ENCODE data around the gene SMARCA2.
A peak's percentile ranks its signal among the peaks of the same experiment; 100 is the strongest.

SMARCA2 gene

DNA sequence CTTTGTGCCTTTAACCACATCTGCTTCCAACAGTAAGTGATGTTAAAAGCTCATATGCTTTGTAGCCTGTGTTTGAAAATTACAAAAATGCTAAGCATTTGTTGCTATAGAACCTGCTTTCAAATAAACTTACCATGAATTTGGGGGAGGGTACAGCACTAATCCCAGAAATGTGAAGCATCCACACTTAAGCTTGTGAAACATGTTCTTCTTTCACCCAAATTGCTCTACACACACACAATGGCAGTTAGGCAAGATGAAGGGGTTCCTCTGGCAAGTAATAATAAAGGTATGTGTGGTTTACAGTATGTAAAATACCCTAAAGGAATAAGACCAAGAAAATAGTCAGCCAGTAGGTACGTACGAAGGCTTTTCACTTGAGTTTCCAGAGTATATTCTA, 165.6 kb downstream of the SMARCA2 start:
- no CpG with 5 or more reads among the region's 2 CpGs for WGBS

DNA sequence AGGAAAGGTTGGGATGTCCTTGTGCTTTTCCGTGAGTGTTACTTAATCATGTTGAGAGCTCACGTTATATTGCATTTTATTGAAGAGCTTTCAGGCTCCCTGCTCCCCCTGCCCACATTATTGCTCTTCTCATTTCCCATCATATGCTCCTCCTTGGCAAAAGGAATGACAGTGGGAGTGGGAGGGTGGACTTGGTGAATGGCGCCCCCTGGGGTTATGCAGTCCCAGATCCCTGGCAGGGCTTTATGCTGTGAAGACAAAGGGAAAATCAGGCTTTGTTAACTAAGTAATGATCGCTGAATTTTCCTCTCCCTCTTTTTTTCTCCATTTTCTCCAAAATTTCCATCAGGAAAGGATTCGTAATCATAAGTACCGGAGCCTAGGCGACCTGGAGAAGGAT, 166.6 kb downstream of the SMARCA2 start:
- H3K36me3 ChIP-seq (ENCODE audit: insufficient read depth, low read length), result no peaks in the 10 kb centered on the region
- WGBS, result 27% methylated on average over 7 of the region's 7 CpGs
- H3K9ac ChIP-seq (ENCODE audit: low read depth, low read length), result peak overlapping the region; percentile 28; the same call in 1 of the 2 replicates
- H3K4me1 ChIP-seq (ENCODE audit: insufficient read depth, low read length), result peaks cover 34% of the 10 kb centered on the region
- no peaks in the 10 kb centered on the region for H3K9me3 ChIP-seq (ENCODE audit: insufficient read depth, low read depth, low read length)
- no peak overlapping the region for H3K4me3 ChIP-seq (ENCODE audit: low read length)
- H3K27ac ChIP-seq (ENCODE audit: low read depth, low read length), result peak overlapping the region; percentile 78
- no peaks in the 10 kb centered on the region for H3K27me3 ChIP-seq (ENCODE audit: insufficient read depth, low read length)

More for the DNA sequence above, 165.6 kb downstream of the SMARCA2 start:
- H3K9ac ChIP-seq (ENCODE audit: low read depth, low read length), result peak overlapping the region; percentile 29; the same call in 1 of the 2 replicates
- peaks cover 34% of the 10 kb centered on the region for H3K4me1 ChIP-seq (ENCODE audit: insufficient read depth, low read length)
- no peaks in the 10 kb centered on the region for H3K36me3 ChIP-seq (ENCODE audit: insufficient read depth, low read length)
- no peak overlapping the region for H3K4me3 ChIP-seq (ENCODE audit: low read length)
- H3K9me3 ChIP-seq (ENCODE audit: insufficient read depth, low read depth, low read length), result no peaks in the 10 kb centered on the region
- no peaks in the 10 kb centered on the region for H3K27me3 ChIP-seq (ENCODE audit: insufficient read depth, low read length)
- H3K27ac ChIP-seq (ENCODE audit: low read depth, low read length), result peak overlapping the region; percentile 67

DNA sequence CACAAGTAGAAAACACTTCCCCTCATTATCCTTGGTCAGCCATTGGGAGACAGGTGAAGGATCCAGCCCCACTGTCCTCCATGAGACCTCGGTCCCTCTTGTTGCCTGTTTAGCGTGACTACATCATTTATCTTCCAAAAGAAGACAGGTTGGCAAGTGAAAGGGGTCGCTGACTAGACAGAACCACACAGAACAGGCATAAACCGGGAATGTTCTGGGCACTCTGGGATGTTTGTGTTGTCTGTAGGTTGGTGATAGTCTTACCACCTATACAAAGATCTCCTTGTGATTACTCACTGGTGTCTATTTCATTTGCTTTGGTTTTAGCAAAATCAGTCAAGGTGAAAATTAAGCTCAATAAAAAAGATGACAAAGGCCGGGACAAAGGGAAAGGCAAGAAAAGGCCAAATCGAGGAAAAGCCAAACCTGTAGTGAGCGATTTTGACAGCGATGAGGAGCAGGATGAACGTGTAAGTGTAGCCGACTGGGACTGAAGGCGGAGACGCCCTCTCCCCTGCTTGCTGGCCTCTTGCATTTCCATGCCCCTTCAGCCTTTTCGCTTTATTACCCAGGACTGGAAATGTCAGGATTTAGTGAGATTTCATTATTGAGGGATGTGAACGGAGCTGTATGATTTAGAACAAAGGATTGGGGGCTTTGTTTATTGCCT, 175.9 kb downstream of the SMARCA2 start:
- no peak overlapping the region for H3K27ac ChIP-seq (ENCODE audit: low read depth, low read length)
- H3K9me3 ChIP-seq (ENCODE audit: insufficient read depth, low read depth, low read length), result no peaks in the 10 kb centered on the region
- no peak overlapping the region for H3K4me3 ChIP-seq (ENCODE audit: low read length)
- 89% methylated on average over 13 of the region's 14 CpGs for WGBS
- no peak overlapping the region for H3K9ac ChIP-seq (ENCODE audit: low read depth, low read length)
- peaks cover 20% of the 10 kb centered on the region for H3K4me1 ChIP-seq (ENCODE audit: insufficient read depth, low read length)
- no peaks in the 10 kb centered on the region for H3K36me3 ChIP-seq (ENCODE audit: insufficient read depth, low read length)
- H3K27me3 ChIP-seq (ENCODE audit: insufficient read depth, low read length), result no peaks in the 10 kb centered on the region

DNA sequence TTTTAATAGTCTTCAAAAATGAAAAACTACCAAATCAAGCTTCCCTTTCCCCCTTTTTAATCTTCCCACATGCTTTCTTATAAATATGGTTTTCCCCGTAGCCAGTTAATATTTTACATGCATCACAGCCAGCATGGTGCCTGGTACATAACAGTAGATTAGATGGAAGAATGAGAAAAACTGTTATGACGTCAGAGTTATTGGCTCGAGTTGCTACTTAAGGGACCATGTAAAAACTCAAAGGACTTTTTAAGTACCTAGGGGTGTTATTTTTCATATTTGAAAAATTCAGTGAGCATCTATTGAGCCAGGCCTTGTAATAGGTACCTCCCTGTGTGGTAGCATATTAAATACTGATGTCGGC, 176.4 kb downstream of the SMARCA2 start:
- Histone ChIP-seq H3K4me1 (ENCODE audit: insufficient read depth, low read length) (peaks cover 20% of the 10 kb centered on the region), H3K9me3 (ENCODE audit: insufficient read depth, low read depth, low read length) (no peaks in the 10 kb centered on the region), H3K27me3 (ENCODE audit: insufficient read depth, low read length) (no peaks in the 10 kb centered on the region), H3K4me3 (ENCODE audit: low read length) (no peak overlapping the region), H3K36me3 (ENCODE audit: insufficient read depth, low read length) (no peaks in the 10 kb centered on the region), H3K9ac (ENCODE audit: low read depth, low read length) (no peak overlapping the region), H3K27ac (ENCODE audit: low read depth, low read length) (no peak overlapping the region)
- WGBS, result 94% methylated on average over 4 of the region's 4 CpGs

DNA sequence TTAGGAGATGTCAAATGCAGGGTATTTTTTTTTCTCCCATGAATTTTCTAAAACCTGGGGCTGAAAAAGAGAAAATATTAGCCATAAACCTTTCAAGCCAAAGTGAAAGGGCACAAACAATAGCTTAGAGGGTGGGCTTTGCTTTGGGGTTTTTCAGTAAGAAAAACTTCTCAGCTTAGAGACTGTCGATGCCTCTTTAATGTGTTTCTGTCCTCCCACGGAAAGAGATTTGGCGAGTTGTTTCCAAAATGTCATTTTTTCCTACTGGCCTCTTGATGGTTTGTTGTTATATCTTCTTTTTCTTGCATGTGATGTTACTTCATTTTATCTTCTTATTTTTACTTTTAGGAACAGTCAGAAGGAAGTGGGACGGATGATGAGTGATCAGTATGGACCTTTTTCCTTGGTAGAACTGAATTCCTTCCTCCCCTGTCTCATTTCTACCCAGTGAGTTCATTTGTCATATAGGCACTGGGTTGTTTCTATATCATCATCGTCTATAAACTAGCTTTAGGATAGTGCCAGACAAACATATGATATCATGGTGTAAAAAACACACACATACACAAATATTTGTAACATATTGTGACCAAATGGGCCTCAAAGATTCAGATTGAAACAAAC, 177.3 kb downstream of the SMARCA2 start:
- Histone ChIP-seq H3K9me3 (ENCODE audit: insufficient read depth, low read depth, low read length) (no peaks in the 10 kb centered on the region), H3K27me3 (ENCODE audit: insufficient read depth, low read length) (no peaks in the 10 kb centered on the region), H3K9ac (ENCODE audit: low read depth, low read length) (no peak overlapping the region), H3K4me3 (ENCODE audit: low read length) (no peak overlapping the region), H3K4me1 (ENCODE audit: insufficient read depth, low read length) (peaks cover 20% of the 10 kb centered on the region), H3K36me3 (ENCODE audit: insufficient read depth, low read length) (no peaks in the 10 kb centered on the region), H3K27ac (ENCODE audit: low read depth, low read length) (no peak overlapping the region)
- 94% methylated on average over 4 of the region's 5 CpGs for WGBS

DNA sequence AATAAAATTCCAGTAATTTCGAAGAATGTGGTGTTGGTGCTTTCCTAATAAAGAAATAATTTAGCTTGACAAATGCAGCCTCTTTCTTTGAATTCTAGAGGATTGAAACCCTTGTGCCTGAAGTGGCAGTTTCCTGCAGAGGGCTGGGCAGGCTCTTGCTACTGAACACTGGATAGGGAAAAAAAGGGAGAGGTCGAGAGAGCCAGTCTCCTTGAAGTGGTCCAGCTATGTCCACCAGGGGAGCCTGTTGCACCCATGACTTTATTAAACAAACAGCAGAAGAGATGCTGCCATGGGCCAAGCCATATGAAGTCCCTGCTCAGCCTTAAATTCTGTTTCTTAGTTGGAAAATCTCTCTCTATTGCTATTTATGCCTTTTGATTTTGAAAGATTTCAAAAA, 178.4 kb downstream of the SMARCA2 start:
- peaks cover 20% of the 10 kb centered on the region for H3K4me1 ChIP-seq (ENCODE audit: insufficient read depth, low read length)
- no peak overlapping the region for H3K4me3 ChIP-seq (ENCODE audit: low read length)
- H3K9me3 ChIP-seq (ENCODE audit: insufficient read depth, low read depth, low read length), result no peaks in the 10 kb centered on the region
- H3K36me3 ChIP-seq (ENCODE audit: insufficient read depth, low read length), result no peaks in the 10 kb centered on the region
- no peak overlapping the region for H3K27ac ChIP-seq (ENCODE audit: low read depth, low read length)
- H3K9ac ChIP-seq (ENCODE audit: low read depth, low read length), result no peak overlapping the region
- WGBS, result 80% methylated on average over 2 of the region's 2 CpGs
- no peaks in the 10 kb centered on the region for H3K27me3 ChIP-seq (ENCODE audit: insufficient read depth, low read length)

DNA sequence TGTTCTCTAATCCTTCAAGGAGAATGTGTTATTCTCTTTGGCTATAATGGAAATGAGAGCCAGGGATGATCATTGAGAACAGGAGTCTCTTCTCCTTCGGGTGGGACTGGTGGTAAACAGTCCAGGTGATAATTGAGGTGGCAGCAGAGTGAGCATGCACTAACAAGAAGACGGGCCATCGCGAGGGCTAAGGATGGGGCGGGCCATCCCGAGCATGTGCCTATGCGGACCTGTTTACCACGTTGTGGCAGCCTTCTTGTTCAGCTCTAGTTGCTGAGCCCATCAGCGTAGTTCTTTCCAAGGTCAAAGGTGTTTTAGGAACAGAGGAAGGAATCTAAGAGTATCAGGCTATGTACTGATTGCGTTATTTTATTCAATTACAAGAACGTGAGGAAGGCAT, 180.1 kb downstream of the SMARCA2 start:
- peaks cover 8% of the 10 kb centered on the region; the same call in 1 of the 2 replicates for H3K9me3 ChIP-seq (ENCODE audit: insufficient read depth, low read depth, low read length)
- H3K27me3 ChIP-seq (ENCODE audit: insufficient read depth, low read length), result no peaks in the 10 kb centered on the region
- WGBS, result 91% methylated on average over 11 of the region's 11 CpGs
- H3K9ac ChIP-seq (ENCODE audit: low read depth, low read length), result no peak overlapping the region
- peaks cover 20% of the 10 kb centered on the region for H3K4me1 ChIP-seq (ENCODE audit: insufficient read depth, low read length)
- H3K36me3 ChIP-seq (ENCODE audit: insufficient read depth, low read length), result no peaks in the 10 kb centered on the region
- no peak overlapping the region for H3K4me3 ChIP-seq (ENCODE audit: low read length)
- H3K27ac ChIP-seq (ENCODE audit: low read depth, low read length), result no peak overlapping the region

DNA sequence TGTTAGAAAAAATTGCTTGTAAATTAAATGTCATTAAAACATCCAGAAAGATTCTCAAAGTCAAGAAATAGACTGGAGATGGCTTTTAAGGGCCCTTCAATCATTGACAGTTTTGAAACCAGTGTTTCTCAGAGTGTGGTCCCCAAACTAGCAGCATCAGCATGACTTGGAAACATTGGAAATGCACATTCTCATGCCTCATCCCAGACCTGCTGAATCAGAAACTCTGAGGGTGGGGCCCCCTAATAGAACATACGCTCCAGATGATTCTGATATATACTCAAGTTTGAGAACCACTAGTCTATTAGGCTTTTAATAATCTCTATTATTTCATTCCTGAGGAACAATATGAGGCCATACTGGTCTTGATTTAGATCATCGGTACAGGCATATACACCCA, 181.6 kb downstream of the SMARCA2 start:
- Histone ChIP-seq H3K27me3 (ENCODE audit: insufficient read depth, low read length) (no peaks in the 10 kb centered on the region), H3K4me3 (ENCODE audit: low read length) (no peak overlapping the region), H3K4me1 (ENCODE audit: insufficient read depth, low read length) (peaks cover 17% of the 10 kb centered on the region), H3K27ac (ENCODE audit: low read depth, low read length) (no peak overlapping the region), H3K9ac (ENCODE audit: low read depth, low read length) (no peak overlapping the region), H3K36me3 (ENCODE audit: insufficient read depth, low read length) (no peaks in the 10 kb centered on the region), H3K9me3 (ENCODE audit: insufficient read depth, low read depth, low read length) (peaks cover 21% of the 10 kb centered on the region)
- 95% methylated on average over 2 of the region's 2 CpGs for WGBS

DNA sequence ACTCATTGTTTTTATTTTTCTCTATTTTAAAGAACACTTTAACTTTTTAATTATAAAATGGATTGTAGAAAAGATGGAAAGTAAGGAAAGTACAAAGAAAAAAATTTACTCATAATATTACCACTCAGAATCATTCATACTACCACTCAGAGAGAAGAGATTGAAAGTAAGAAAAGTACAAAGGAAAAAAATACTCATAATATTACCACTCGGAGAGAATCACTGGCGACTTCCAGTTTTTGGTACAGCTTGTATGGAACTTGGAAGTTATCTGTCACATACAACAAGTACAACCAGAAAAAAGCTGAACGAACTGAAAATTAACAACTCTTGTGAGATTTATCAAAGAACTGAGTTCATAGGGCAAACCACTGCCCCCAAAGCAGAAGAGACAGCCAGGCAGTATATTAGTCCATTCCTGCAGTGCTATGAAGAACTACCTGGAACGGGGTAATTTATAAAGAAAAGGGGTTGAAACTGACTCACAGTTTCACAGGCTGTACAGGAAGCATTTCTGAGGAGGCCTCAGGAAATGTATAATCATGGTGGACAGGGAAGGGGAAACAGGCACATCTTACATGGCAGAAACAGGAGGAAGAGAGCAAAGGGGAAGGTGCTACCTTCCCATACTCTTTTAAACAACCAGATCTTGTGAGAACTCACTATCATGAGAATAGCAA, 183.9 kb downstream of the SMARCA2 start:
- no peaks in the 10 kb centered on the region for H3K27me3 ChIP-seq (ENCODE audit: insufficient read depth, low read length)
- WGBS, result 97% methylated on average over 3 of the region's 4 CpGs
- peaks cover 25% of the 10 kb centered on the region for H3K9me3 ChIP-seq (ENCODE audit: insufficient read depth, low read depth, low read length)
- no peak overlapping the region for H3K27ac ChIP-seq (ENCODE audit: low read depth, low read length)
- peaks cover 11% of the 10 kb centered on the region; the same call in 1 of the 2 replicates for H3K4me1 ChIP-seq (ENCODE audit: insufficient read depth, low read length)
- H3K9ac ChIP-seq (ENCODE audit: low read depth, low read length), result no peak overlapping the region
- no peak overlapping the region for H3K4me3 ChIP-seq (ENCODE audit: low read length)
- no peaks in the 10 kb centered on the region for H3K36me3 ChIP-seq (ENCODE audit: insufficient read depth, low read length)

DNA sequence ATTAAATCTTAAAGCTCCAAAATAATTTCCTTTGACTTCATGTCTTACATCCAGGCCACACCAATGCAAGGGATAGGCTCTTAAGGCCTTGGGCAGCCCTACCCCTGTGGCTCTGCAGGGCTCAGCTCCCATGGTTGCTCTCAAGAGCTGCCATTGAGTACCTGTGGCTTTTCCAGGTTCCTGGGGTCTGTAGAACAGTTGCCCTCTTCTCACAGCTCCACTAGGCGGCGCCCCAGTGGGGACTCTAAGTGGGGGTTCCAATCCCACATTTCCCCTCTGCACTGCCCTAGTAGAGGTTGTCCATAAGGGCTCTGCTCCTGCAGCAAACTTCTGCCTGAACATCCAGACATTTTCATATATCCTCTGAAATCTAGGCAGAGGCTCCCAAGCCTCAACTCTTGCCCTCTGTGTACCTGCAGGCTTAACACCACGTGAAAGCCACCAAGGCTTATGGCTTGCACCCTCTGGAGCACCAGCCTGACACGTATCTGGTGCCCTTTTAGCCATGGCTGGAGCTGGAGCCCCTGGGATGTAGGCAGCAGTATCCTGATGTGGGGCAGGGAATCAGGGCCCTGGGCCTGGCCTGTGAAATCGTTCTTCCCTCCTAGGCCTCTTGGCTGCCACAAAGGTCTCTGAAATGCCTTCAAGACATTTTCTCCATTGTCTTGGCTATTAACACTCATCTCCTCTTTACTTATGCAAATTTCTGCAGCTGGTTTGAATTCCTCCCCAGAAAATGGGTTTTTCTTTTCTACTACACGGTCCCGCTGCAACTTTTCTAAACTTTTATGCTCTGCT, 185.1 kb downstream of the SMARCA2 start:
- Histone ChIP-seq H3K9ac (ENCODE audit: low read depth, low read length) (no peak overlapping the region), H3K27me3 (ENCODE audit: insufficient read depth, low read length) (no peaks in the 10 kb centered on the region), H3K4me1 (ENCODE audit: insufficient read depth, low read length) (peaks cover 11% of the 10 kb centered on the region; the same call in 1 of the 2 replicates), H3K27ac (ENCODE audit: low read depth, low read length) (peak overlapping the region; percentile 89), H3K36me3 (ENCODE audit: insufficient read depth, low read length) (no peaks in the 10 kb centered on the region), H3K9me3 (ENCODE audit: insufficient read depth, low read depth, low read length) (peaks cover 25% of the 10 kb centered on the region), H3K4me3 (ENCODE audit: low read length) (no peak overlapping the region)
- 79% methylated on average over 7 of the region's 7 CpGs for WGBS

DNA sequence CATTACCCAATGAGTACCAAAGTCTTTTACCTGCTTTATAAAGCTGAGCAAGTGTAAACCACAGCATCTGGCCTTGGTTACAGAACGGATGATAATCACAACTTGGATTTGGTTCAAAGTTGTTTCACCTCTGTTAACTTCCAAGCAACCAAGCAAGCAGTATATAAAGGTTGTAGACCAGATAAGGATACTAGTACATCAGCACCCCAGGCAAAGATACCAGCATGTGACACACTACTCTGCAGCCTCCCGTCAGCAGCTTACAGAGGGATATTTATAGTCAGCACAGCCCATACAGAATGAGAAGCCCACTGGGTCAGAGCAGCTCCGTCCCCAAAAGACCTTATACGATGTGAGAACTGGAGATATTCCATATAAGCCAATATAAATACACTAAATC, 193.3 kb downstream of the SMARCA2 start:
- Histone ChIP-seq H3K9ac (ENCODE audit: low read depth, low read length) (no peak overlapping the region), H3K36me3 (ENCODE audit: insufficient read depth, low read length) (no peaks in the 10 kb centered on the region), H3K4me1 (ENCODE audit: insufficient read depth, low read length) (no peaks in the 10 kb centered on the region), H3K27ac (ENCODE audit: low read depth, low read length) (no peak overlapping the region), H3K27me3 (ENCODE audit: insufficient read depth, low read length) (no peaks in the 10 kb centered on the region), H3K4me3 (ENCODE audit: low read length) (no peak overlapping the region), H3K9me3 (ENCODE audit: insufficient read depth, low read depth, low read length) (no peaks in the 10 kb centered on the region)
- WGBS, result 84% methylated on average over 4 of the region's 4 CpGs

All from HUES64 (cell line).